CD4-positive, alpha-beta T cell (primary cell): ENCODE results near the gene IGFBP2. TPM values are rescaled to one million over a fixed set of nuclear protein-coding genes. Genes with fewer than 3 reads are reported as not detected.
A peak's percentile ranks its signal among the peaks of the same experiment; 100 is the strongest.

Experiments
- ATAC-seq: fragments of 200-7000 bp; cut with Tn5 transposase; one replicate; pipeline ENCODE4 v1.10.0; 2022; ENCODE audit warnings: mild to moderate bottlenecking; ENCODE audit not compliant: poor library complexity
- CTCF ChIA-PET: fragments of 350-600 bp; sonication (Branson Sonifier 250); formaldehyde crosslinking; loops from one replicate; lab custom pipeline; 2021; ENCODE audit warnings: antibody characterized with exemption, inconsistent platforms; lab: Charles Lee
- POLR2A ChIA-PET: fragments of 350-600 bp; sonication (Branson Sonifier 250); formaldehyde crosslinking; loops from one replicate; lab custom pipeline; 2021; ENCODE audit warnings: antibody characterized with exemption, inconsistent platforms; lab: Charles Lee
- DNase-seq, 14 experiments: peaks; one replicate each; pipeline ENCODE4 v3.0.0-alpha.2; 2013 to 2020; ENCODE audit warnings: mixed read lengths in 2 of 14
- H3K27ac ChIP-seq, 2 donors: one replicate each; pipeline versions ENCODE4 v1.5.1 to v1.7.0; 2013; ENCODE audit warnings: low read length in 2 of 2, low read depth in 1 of 2, mild to moderate bottlenecking in 1 of 2
- H3K27me3 ChIP-seq, 2 experiments: 1 replicate in 1 of 2; 2 replicates in 1 of 2; pipeline versions ENCODE4 v1.6.1 to v1.7.0; 2013; ENCODE audit warnings: low read length in 2 of 2, control low read depth in 1 of 2, mild to moderate bottlenecking in 1 of 2, moderate library complexity in 1 of 2; ENCODE audit not compliant: insufficient read depth in 2 of 2, control insufficient read depth in 1 of 2
- H3K36me3 ChIP-seq: one replicate; pipeline ENCODE4 v1.6.1; 2013; ENCODE audit warnings: low read length, control low read depth; ENCODE audit not compliant: insufficient read depth
- H3K4me1 ChIP-seq: one replicate; pipeline ENCODE4 v1.6.1; 2013; ENCODE audit warnings: low read length, control low read depth; ENCODE audit not compliant: insufficient read depth
- H3K4me3 ChIP-seq: one replicate; pipeline ENCODE4 v1.5.1; 2013; ENCODE audit warnings: mild to moderate bottlenecking, low read length, moderate library complexity
- H3K9me3 ChIP-seq, 2 experiments: 1 replicate in 1 of 2; 2 replicates in 1 of 2; pipeline versions ENCODE4 v1.6.1 to v1.7.0; 2013; ENCODE audit warnings: low read length in 2 of 2, mild to moderate bottlenecking in 2 of 2, control low read depth in 1 of 2, moderate library complexity in 1 of 2; ENCODE audit not compliant: control insufficient read depth in 1 of 2, insufficient read depth in 1 of 2
- H3K27ac Mint-ChIP-seq: one replicate; pipeline ENCODE4 v1.8.0; 2020; ENCODE audit warnings: mixed read lengths
- H3K27me3 Mint-ChIP-seq: one replicate; pipeline ENCODE4 v1.8.0; 2021; ENCODE audit warnings: mixed read lengths
- H3K36me3 Mint-ChIP-seq: one replicate; pipeline ENCODE4 v1.8.0; 2021; ENCODE audit warnings: low read depth, mixed read lengths
- H3K4me1 Mint-ChIP-seq: one replicate; pipeline ENCODE4 v1.8.0; 2021; ENCODE audit warnings: low read depth, mixed read lengths
- H3K4me3 Mint-ChIP-seq: one replicate; pipeline ENCODE4 v1.8.0; 2020; ENCODE audit warnings: mild to moderate bottlenecking, mixed read lengths
- H3K9me3 Mint-ChIP-seq: one replicate; pipeline ENCODE4 v1.8.0; 2020; ENCODE audit warnings: mixed read lengths
- CTCF ChIP-seq: fragments of 200-600 bp; IDR thresholded peaks from one replicate; pipeline ENCODE4 v1.8.0; 2022; ENCODE audit warnings: antibody characterized with exemption, mild to moderate bottlenecking
- intact Hi-C, 2 experiments: fragments of 100-400 bp; cut with DNase I in 1 of 2; cut with micrococcal nuclease in 1 of 2; formaldehyde crosslinking; loops; one replicate each; pipeline versions ENCODE4 v1.15.1 to v1.9.0; 2023 to 2025; cut with DNase I, micrococcal nuclease
- total RNA-seq, 174 experiments: library from RNA in 2 of 174; stranded (reverse) in 2 of 174; gene quantifications; one replicate each; pipeline ENCODE4 v1.2.3 and lab custom pipeline; 2021 to 2026

Gene IGFBP2
- total RNA-seq, 2 experiments from 2014 or later, result not detected

DNA sequence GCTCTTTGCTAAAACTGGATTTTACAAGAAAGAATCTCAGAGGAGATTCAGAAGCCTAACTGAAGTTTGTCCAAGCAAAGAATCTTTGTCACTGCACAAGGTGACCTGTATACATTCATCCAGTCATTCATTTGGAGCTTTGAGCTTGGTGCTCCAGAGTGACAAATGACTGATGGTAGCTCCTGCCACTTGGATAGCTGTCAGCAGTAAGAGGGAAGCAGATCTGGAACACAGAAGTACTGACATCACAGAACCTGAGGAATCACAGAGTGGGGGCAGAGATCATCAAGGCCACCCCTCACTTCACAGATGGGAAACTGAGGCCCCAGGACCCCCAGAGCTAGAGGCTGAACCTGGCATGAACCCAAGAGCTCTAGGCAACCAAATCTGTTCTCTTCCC lies 28.8 kb upstream of the IGFBP2 start:
- no peak for DNase-seq
- no peaks in the 10 kb centered on the region for H3K27me3 ChIP-seq
- H3K27me3 Mint-ChIP-seq, result peaks cover 8% of the 10 kb centered on the region
- no peak for ATAC-seq
- H3K4me3 Mint-ChIP-seq, result no peak overlapping the region
- H3K9me3 Mint-ChIP-seq, result no peaks in the 10 kb centered on the region
- intact Hi-C loops, result no loop called here
- H3K36me3 ChIP-seq, result no peaks in the 10 kb centered on the region
- H3K9me3 ChIP-seq, result no peaks in the 10 kb centered on the region
- H3K27ac Mint-ChIP-seq, result no peak overlapping the region
- ChIA-PET CTCF (no interaction called here), POLR2A (no interaction called here)
- no peak for TF ChIP-seq CTCF
- H3K4me3 ChIP-seq, result no peak overlapping the region
- H3K4me1 Mint-ChIP-seq, result peaks cover 15% of the 10 kb centered on the region
- peaks cover 4% of the 10 kb centered on the region for H3K4me1 ChIP-seq
- H3K36me3 Mint-ChIP-seq, result no peaks in the 10 kb centered on the region
- no peak overlapping the region for H3K27ac ChIP-seq

DNA sequence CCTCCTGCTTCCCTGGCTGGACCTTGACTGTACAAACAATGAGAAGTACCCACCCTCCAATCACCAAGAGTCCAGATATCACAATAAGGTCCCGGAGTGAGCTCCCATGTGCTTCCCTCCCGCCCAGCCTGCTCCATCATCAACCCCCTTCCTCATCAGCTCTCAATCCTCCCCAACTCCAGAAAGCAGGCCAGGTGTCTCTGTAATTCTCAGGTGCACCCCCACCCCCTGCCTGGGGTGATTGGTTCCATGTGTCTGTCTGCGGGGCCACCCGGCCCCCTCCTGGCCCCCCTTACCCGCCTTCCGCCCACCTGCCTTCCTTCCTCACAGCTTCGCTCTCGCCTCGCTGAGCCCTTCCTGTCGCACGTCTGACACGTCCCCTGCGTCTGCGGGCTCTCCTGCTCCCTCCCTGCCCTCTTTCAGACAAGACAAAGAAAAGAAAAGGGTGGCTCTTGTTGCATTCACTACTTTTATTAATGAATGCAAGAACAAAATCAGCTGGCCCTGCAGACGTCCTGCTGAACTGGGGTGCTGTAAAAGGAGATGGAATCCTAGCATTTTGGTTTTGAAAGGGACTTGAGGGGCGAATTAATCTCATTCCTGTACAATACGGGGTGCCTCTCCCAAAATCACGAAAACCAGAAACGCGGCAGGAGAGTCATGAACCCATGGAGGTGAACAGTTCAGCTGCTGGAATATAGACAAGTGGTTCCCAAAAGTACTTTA lies 26.5 kb upstream of the IGFBP2 start:
- intact Hi-C loops, result no loop called here
- H3K4me3 Mint-ChIP-seq, result peak overlapping the region; percentile 55
- no peaks in the 10 kb centered on the region for H3K36me3 ChIP-seq
- H3K4me1 Mint-ChIP-seq, result peaks cover 15% of the 10 kb centered on the region
- H3K9me3 Mint-ChIP-seq, result no peaks in the 10 kb centered on the region
- no peaks in the 10 kb centered on the region for H3K27me3 ChIP-seq
- H3K27ac Mint-ChIP-seq, result peak overlapping the region; percentile 22
- no peak overlapping the region for H3K27ac ChIP-seq
- peak overlapping the region; percentile 17 for H3K4me3 ChIP-seq
- H3K27me3 Mint-ChIP-seq, result no peaks in the 10 kb centered on the region
- TF ChIP-seq CTCF, result no peak
- CTCF ChIA-PET, result no interaction called here
- POLR2A ChIA-PET, result interaction anchor here (1.1 kb wide), 1 partner anchor 9 kb away, joined by 3 read pairs; no protein-coding TSS in a partner anchor
- ATAC-seq, result peak; percentile 79
- no peaks in the 10 kb centered on the region for H3K9me3 ChIP-seq
- no peaks in the 10 kb centered on the region for H3K36me3 Mint-ChIP-seq
- peaks cover 4% of the 10 kb centered on the region for H3K4me1 ChIP-seq
- peak in 11 of 14 experiments; percentile 2 to 41 (median 16) for DNase-seq

GRCh38 chr2:216607277-216607560 lies 26.0 kb upstream of the IGFBP2 start:
- peak overlapping the region; percentile 22 for H3K27ac Mint-ChIP-seq
- no peak for TF ChIP-seq CTCF
- peaks cover 15% of the 10 kb centered on the region for H3K4me1 Mint-ChIP-seq
- CTCF ChIA-PET, result no interaction called here
- DNase-seq, result no peak
- POLR2A ChIA-PET, result interaction anchor here (1.1 kb wide), 1 partner anchor 10 kb away, joined by 3 read pairs; no protein-coding TSS in a partner anchor
- Histone ChIP-seq H3K27me3 (no peaks in the 10 kb centered on the region), H3K4me1 (peaks cover 4% of the 10 kb centered on the region), H3K4me3 (no peak overlapping the region), H3K9me3 (no peaks in the 10 kb centered on the region), H3K36me3 (no peaks in the 10 kb centered on the region), H3K27ac (no peak overlapping the region)
- no peaks in the 10 kb centered on the region for H3K27me3 Mint-ChIP-seq
- intact Hi-C loops, result no loop called here
- no peak overlapping the region for H3K4me3 Mint-ChIP-seq
- H3K36me3 Mint-ChIP-seq, result no peaks in the 10 kb centered on the region
- no peaks in the 10 kb centered on the region for H3K9me3 Mint-ChIP-seq
- no peak for ATAC-seq
